Measurements from ENCODE around the gene METTL8. TPM values are rescaled to one million over a fixed set of nuclear protein-coding genes. Genes with fewer than 3 reads are reported as not detected.

METTL8 gene
- total RNA-seq, 1 donor, result 23.9 TPM

DNA sequence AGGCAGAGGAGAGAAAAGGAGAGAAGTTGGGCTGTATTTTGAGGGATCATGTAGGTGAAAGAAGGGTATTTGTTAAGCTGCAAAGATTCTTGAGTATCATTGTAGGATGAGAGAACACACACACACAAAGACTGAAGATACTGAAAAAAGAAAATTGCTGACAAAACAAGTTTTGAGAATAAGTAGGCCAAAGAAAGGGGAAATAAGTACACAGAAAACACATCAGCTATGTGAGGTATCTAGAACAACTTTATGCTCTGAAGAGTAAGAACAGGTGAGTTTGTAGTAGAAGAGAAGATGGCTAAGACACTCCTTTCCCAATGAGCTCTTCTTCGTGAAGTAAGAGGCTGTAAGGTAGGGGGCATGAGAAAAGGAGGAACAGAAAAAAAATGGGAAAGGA lies 28.2 kb downstream of the METTL8 start:
- Histone ChIP-seq H3K79me2 (ENCODE audit: insufficient read depth, low read length) (peaks cover 30% of the 10 kb centered on the region), H3K4me1 (ENCODE audit: insufficient read depth, low read length) (peaks cover 32% of the 10 kb centered on the region), H3K27me3 (ENCODE audit: insufficient read depth, low read length) (no peaks in the 10 kb centered on the region), H2AFZ (ENCODE audit: low read length) (no peak overlapping the region), H4K20me1 (ENCODE audit: insufficient read depth, low read length) (no peaks in the 10 kb centered on the region), H3K27ac (ENCODE audit: low read depth, low read length) (no peak overlapping the region), H3K4me3 (ENCODE audit: insufficient read depth, low read length) (no peak overlapping the region), H3K36me3 (ENCODE audit: insufficient read depth, low read length) (no peaks in the 10 kb centered on the region), H3K9me3 (ENCODE audit: low read depth, low read length) (no peaks in the 10 kb centered on the region), H3K4me2 (ENCODE audit: insufficient read depth, low read length) (no peak overlapping the region)
- TF ChIP-seq, protein P1, sequence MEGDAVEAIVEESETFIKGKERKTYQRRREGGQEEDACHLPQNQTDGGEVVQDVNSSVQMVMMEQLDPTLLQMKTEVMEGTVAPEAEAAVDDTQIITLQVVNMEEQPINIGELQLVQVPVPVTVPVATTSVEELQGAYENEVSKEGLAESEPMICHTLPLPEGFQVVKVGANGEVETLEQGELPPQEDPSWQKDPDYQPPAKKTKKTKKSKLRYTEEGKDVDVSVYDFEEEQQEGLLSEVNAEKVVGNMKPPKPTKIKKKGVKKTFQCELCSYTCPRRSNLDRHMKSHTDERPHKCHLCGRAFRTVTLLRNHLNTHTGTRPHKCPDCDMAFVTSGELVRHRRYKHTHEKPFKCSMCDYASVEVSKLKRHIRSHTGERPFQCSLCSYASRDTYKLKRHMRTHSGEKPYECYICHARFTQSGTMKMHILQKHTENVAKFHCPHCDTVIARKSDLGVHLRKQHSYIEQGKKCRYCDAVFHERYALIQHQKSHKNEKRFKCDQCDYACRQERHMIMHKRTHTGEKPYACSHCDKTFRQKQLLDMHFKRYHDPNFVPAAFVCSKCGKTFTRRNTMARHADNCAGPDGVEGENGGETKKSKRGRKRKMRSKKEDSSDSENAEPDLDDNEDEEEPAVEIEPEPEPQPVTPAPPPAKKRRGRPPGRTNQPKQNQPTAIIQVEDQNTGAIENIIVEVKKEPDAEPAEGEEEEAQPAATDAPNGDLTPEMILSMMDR (IDR thresholded peaks at IDR 0.05; ENCODE audit: extremely low read depth, low read depth, low read length), result no peak
- no peak for DNase-seq (ENCODE audit: insufficient read length, low spot score, missing footprints)

DNA sequence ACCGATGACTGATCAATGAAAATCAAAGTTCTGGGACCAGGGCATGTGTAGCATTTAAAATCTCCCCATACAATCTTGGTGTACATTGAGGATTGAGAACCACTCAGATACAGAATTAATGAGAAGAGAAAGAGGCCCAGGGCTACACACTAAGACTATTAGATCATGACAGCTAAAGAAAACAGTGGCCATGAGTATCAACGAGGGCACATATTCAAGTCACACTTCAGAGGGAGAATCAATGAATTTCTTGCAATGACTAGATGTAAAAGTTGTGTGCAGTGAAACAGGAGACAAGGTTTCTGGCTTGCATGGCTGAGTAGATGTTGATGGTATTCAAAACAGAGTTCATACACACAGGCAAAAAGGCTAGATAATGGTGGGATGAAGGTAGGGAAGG lies 29.1 kb downstream of the METTL8 start:
- peaks cover 25% of the 10 kb centered on the region for H3K79me2 ChIP-seq (ENCODE audit: insufficient read depth, low read length)
- H3K4me3 ChIP-seq (ENCODE audit: insufficient read depth, low read length), result no peak overlapping the region
- no peak for DNase-seq (ENCODE audit: insufficient read length, low spot score, missing footprints)
- peak overlapping the region; percentile 32 for H2AFZ ChIP-seq (ENCODE audit: low read length)
- peak overlapping the region; percentile 9 for H3K27ac ChIP-seq (ENCODE audit: low read depth, low read length)
- no peaks in the 10 kb centered on the region for H3K27me3 ChIP-seq (ENCODE audit: insufficient read depth, low read length)
- no peaks in the 10 kb centered on the region for H3K36me3 ChIP-seq (ENCODE audit: insufficient read depth, low read length)
- H3K4me1 ChIP-seq (ENCODE audit: insufficient read depth, low read length), result peaks cover 25% of the 10 kb centered on the region
- TF ChIP-seq, protein P1 (IDR thresholded peaks at IDR 0.05; ENCODE audit: extremely low read depth, low read depth, low read length), result no peak
- peak overlapping the region; percentile 12 for H3K4me2 ChIP-seq (ENCODE audit: insufficient read depth, low read length)
- no peaks in the 10 kb centered on the region for H4K20me1 ChIP-seq (ENCODE audit: insufficient read depth, low read length)
- H3K9me3 ChIP-seq (ENCODE audit: low read depth, low read length), result no peaks in the 10 kb centered on the region

DNA sequence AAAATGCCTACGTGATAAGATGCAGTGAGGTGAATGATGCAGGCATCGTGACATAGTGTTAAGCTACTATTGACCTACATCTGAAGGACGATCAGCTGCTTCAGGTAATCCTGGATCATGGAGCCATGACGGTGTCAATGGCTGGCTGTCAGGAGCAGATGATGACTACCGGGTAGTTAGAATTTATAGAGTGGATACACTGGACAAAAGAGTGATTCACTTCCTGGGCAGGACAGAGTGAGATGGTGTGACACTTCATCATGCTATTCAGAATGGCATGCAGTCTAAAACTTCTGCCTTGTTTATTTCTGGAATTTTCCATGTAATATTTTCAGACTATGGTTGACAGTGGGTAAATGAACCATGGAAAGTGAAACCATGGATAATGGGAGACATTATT lies 29.5 kb downstream of the METTL8 start:
- no peaks in the 10 kb centered on the region for H3K9me3 ChIP-seq (ENCODE audit: low read depth, low read length)
- peaks cover 22% of the 10 kb centered on the region for H3K79me2 ChIP-seq (ENCODE audit: insufficient read depth, low read length)
- TF ChIP-seq, protein P1 (IDR thresholded peaks at IDR 0.05; ENCODE audit: extremely low read depth, low read depth, low read length), result no peak
- no peaks in the 10 kb centered on the region for H4K20me1 ChIP-seq (ENCODE audit: insufficient read depth, low read length)
- H3K4me2 ChIP-seq (ENCODE audit: insufficient read depth, low read length), result peak overlapping the region; percentile 12
- no peaks in the 10 kb centered on the region for H3K27me3 ChIP-seq (ENCODE audit: insufficient read depth, low read length)
- peak overlapping the region; percentile 9 for H3K27ac ChIP-seq (ENCODE audit: low read depth, low read length)
- H2AFZ ChIP-seq (ENCODE audit: low read length), result no peak overlapping the region
- peaks cover 22% of the 10 kb centered on the region for H3K4me1 ChIP-seq (ENCODE audit: insufficient read depth, low read length)
- DNase-seq (ENCODE audit: insufficient read length, low spot score, missing footprints), result no peak
- no peak overlapping the region for H3K4me3 ChIP-seq (ENCODE audit: insufficient read depth, low read length)
- H3K36me3 ChIP-seq (ENCODE audit: insufficient read depth, low read length), result no peaks in the 10 kb centered on the region

DNA sequence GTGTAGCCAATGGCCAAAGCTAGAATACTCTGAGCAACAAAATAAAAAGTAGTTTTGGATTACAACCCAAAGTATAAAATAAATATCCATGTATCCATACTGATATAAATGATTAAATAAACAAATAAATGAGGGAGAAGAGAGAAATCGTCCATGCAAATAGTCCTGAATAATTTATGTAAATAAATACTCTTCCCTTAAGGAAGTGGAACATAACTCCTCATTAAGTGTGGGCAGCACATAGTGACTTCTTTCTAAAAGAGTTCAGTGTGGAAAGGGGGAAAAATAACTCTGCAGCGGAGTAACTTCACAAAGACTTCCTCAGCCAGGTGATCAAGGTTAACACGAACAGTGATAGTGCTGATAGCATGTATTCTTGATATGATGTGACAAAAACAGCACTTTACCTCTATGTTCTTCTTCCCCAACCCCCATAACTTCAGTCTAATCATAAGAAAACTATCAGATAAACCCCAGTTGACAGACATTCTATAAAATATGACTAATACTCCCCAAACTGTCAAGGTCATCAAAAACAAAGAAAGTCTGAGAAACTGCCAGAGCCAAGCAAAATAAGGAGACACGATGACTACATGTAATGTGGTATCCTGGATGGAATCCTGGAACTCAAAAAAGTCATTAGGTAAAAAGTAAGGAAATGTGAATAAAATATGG lies 30.7 kb downstream of the METTL8 start:
- peak overlapping the region; percentile 46 for H3K4me2 ChIP-seq (ENCODE audit: insufficient read depth, low read length)
- no peak overlapping the region for H3K4me3 ChIP-seq (ENCODE audit: insufficient read depth, low read length)
- H3K27me3 ChIP-seq (ENCODE audit: insufficient read depth, low read length), result no peaks in the 10 kb centered on the region
- TF ChIP-seq, protein P1 (IDR thresholded peaks at IDR 0.05; ENCODE audit: extremely low read depth, low read depth, low read length), result no peak
- H3K36me3 ChIP-seq (ENCODE audit: insufficient read depth, low read length), result no peaks in the 10 kb centered on the region
- H3K9me3 ChIP-seq (ENCODE audit: low read depth, low read length), result no peaks in the 10 kb centered on the region
- H3K27ac ChIP-seq (ENCODE audit: low read depth, low read length), result peak overlapping the region; percentile 34
- H4K20me1 ChIP-seq (ENCODE audit: insufficient read depth, low read length), result no peaks in the 10 kb centered on the region
- no peak for DNase-seq (ENCODE audit: insufficient read length, low spot score, missing footprints)
- no peak overlapping the region for H2AFZ ChIP-seq (ENCODE audit: low read length)
- H3K79me2 ChIP-seq (ENCODE audit: insufficient read depth, low read length), result peaks cover 19% of the 10 kb centered on the region
- H3K4me1 ChIP-seq (ENCODE audit: insufficient read depth, low read length), result peaks cover 22% of the 10 kb centered on the region
